ENCODE results near the gene AHSA1. TPM values are rescaled to one million over a fixed set of nuclear protein-coding genes. Genes with fewer than 3 reads are reported as not detected.

The AHSA1 gene
- total and polyA plus RNA-seq, 2 of the 8 experiments (the other 6 are each of a cell fraction or from before 2014, with no cell fraction given), result 155 to 221 TPM

DNA sequence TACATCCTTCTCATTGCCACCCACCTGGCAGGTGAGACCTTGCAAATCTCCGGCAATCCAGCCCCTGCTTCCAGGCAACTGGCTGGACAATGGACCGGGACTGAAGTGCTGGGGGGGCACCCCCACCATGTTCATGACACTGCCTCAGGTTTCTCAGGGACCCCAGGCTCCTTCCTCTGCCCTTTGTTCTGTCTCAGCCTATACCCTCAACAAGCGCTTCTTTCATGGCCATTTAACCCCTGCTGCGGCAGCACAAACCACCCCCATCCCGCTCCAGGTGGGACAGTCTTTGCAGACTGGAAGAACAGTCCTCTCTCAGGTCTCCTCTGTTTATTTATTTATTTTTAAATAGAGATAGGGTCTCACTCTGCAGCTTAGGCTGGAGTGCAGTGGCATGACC lies 33.2 kb downstream of the AHSA1 start:
- Histone ChIP-seq H3K79me1 (ENCODE audit: low read depth, low read length) (no peaks in the 10 kb centered on the region), H4K5ac (ENCODE audit: insufficient read length, low read depth, low read length) (no peak overlapping the region), H4K91ac (replicated peaks; ENCODE audit: insufficient read length, low read length) (no peak overlapping the region), H3K14ac (ENCODE audit: insufficient read length) (no peak overlapping the region), H4K20me1 (replicated peaks in 1 of 2; ENCODE audit: control insufficient read depth in 1 of 2, insufficient read depth in 2 of 2, low read length in 2 of 2) (no peaks in the 10 kb centered on the region), H3K36me3 (ENCODE audit: control insufficient read depth in 2 of 4, insufficient read depth in 4 of 4, low read length in 3 of 4) (no peaks in the 10 kb centered on the region), H2BK5ac (ENCODE audit: low read depth, low read length) (no peak overlapping the region), H3K4me1 (replicated peaks in 1 of 4; ENCODE audit: control insufficient read depth in 3 of 4, insufficient read depth in 4 of 4, low read length in 3 of 4) (no peaks in the 10 kb centered on the region), H2BK20ac (ENCODE audit: low read length) (no peak overlapping the region), H3K23ac (ENCODE audit: insufficient read length) (no peak overlapping the region), H3K9ac (replicated peaks in 1 of 4; ENCODE audit: extremely low read depth in 1 of 4, low read depth in 3 of 4, low read length in 3 of 4) (no peak overlapping the region), H3K27me3 (replicated peaks in 1 of 4; ENCODE audit: control insufficient read depth in 3 of 4, extremely low read depth in 1 of 4, insufficient read depth in 3 of 4, low read length in 3 of 4) (no peaks in the 10 kb centered on the region), H3K79me2 (ENCODE audit: control insufficient read depth in 1 of 2, insufficient read depth in 2 of 2, low read length in 2 of 2) (no peaks in the 10 kb centered on the region), H2BK120ac (replicated peaks; ENCODE audit: low read depth, low read length) (no peak overlapping the region), H3K56ac (replicated peaks; ENCODE audit: insufficient read length, low read depth, low read length) (no peak overlapping the region), H4K8ac (ENCODE audit: extremely low read depth, insufficient read depth, low read length) (peak overlapping the region; percentile 73), H2AK5ac (ENCODE audit: low read depth, low read length) (no peak overlapping the region), H2BK15ac (ENCODE audit: low read length) (no peak overlapping the region), H3K4me2 (ENCODE audit: insufficient read depth in 1 of 2, low read depth in 2 of 2, low read length in 2 of 2) (no peak overlapping the region), H3K23me2 (ENCODE audit: low read depth, low read length) (no peaks in the 10 kb centered on the region), H3K4me3 (ENCODE audit: extremely low read depth in 1 of 4, insufficient read depth in 2 of 4, low read depth in 3 of 4, low read length in 4 of 4) (no peak overlapping the region), H3K27ac (ENCODE audit: low read depth, low read length) (no peak overlapping the region), H3K9me3 (ENCODE audit: insufficient read depth in 2 of 2, low read depth in 1 of 2, low read length in 1 of 2) (no peaks in the 10 kb centered on the region), H2AFZ (ENCODE audit: low read length) (no peak overlapping the region), H3K4ac (replicated peaks; ENCODE audit: insufficient read length, low read depth, low read length) (no peak overlapping the region), H2BK12ac (ENCODE audit: low read depth, low read length) (no peak overlapping the region), H3K18ac (ENCODE audit: extremely low read depth, low read length) (no peak overlapping the region)
- ChIA-PET CTCF (ENCODE audit: partially characterized antibody) (interaction anchor here (2.7 kb wide), 1 partner anchor 32 kb away, joined by 18 read pairs; the partner anchor contains the start of gene AHSA1), POLR2A (ENCODE audit: partially characterized antibody) (no interaction called here)
- FAIRE-seq, result no peak
- no peak for DNase-seq (ENCODE audit: low read depth in 1 of 2, low spot score in 2 of 2)
- 80% methylated on average over 5 of the region's 5 CpGs; no CpG with 5 or more reads in 1 of the 2 experiments for WGBS, 2 experiments (ENCODE audit: extremely low coverage in 1 of 2, insufficient coverage in 1 of 2, insufficient read length in 1 of 2, insufficient replicate concordance in 2 of 2, low coverage in 1 of 2, low lambda C conversion rate in 2 of 2, missing lambda C conversion rate in 1 of 2)
- TF ChIP-seq, protein P1, sequence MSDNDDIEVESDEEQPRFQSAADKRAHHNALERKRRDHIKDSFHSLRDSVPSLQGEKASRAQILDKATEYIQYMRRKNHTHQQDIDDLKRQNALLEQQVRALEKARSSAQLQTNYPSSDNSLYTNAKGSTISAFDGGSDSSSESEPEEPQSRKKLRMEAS (IDR thresholded peaks at IDR 0.05), result no peak
- TF ChIP-seq BACH1 (IDR thresholded peaks at IDR 0.05; ENCODE audit: low read length) (no peak), TCF12 (IDR thresholded peaks at IDR 0.05; ENCODE audit: low read depth, low read length) (no peak), NRF1 (IDR thresholded peaks at IDR 0.05; ENCODE audit: low read depth, low read length) (no peak), RAD21 (IDR thresholded peaks at IDR 0.05 in 1 of 2, conservative IDR thresholded peaks at IDR 0.05 in 1 of 2; ENCODE audit: low read depth in 2 of 2, low read length in 2 of 2) (no peak), RBBP5 (IDR thresholded peaks at IDR 0.05; ENCODE audit: borderline replicate concordance, low read depth, low read length) (no peak), TAF7 (optimal IDR thresholded peaks at IDR 0.05; ENCODE audit: borderline replicate concordance, low read depth, low read length) (no peak), JUN (IDR thresholded peaks at IDR 0.05; ENCODE audit: low read depth, low read length) (no peak), SP2 (IDR thresholded peaks at IDR 0.05; ENCODE audit: low read length) (no peak), EZH2 (IDR thresholded peaks at IDR 0.05; ENCODE audit: low read depth, low read length, severe bottlenecking) (no peak), TBP (IDR thresholded peaks at IDR 0.05; ENCODE audit: low read depth, low read length) (no peak)
- TF ChIP-seq, protein P2, sequence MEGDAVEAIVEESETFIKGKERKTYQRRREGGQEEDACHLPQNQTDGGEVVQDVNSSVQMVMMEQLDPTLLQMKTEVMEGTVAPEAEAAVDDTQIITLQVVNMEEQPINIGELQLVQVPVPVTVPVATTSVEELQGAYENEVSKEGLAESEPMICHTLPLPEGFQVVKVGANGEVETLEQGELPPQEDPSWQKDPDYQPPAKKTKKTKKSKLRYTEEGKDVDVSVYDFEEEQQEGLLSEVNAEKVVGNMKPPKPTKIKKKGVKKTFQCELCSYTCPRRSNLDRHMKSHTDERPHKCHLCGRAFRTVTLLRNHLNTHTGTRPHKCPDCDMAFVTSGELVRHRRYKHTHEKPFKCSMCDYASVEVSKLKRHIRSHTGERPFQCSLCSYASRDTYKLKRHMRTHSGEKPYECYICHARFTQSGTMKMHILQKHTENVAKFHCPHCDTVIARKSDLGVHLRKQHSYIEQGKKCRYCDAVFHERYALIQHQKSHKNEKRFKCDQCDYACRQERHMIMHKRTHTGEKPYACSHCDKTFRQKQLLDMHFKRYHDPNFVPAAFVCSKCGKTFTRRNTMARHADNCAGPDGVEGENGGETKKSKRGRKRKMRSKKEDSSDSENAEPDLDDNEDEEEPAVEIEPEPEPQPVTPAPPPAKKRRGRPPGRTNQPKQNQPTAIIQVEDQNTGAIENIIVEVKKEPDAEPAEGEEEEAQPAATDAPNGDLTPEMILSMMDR (IDR thresholded peaks at IDR 0.05; ENCODE audit: control extremely low read depth in 1 of 3, insufficient read depth in 1 of 3, low read depth in 1 of 3, low read length in 3 of 3), result no peak

Data from H1 (cell line).